ENCODE data around the gene YES1.

The YES1 gene

GRCh38 chr18:680392-680791 lies 131.7 kb downstream of the YES1 start:
- DNase-seq = no peak

- DNase-seq = no peak
Measured at GRCh38 chr18:679516-679915, 132.5 kb downstream of the YES1 start.

- no peak for DNase-seq
Measured at GRCh38 chr18:678482-679182, 133.4 kb downstream of the YES1 start.

GRCh38 chr18:677951-678381 lies 134.1 kb downstream of the YES1 start:
- DNase-seq = no peak

- no peak for DNase-seq
Measured at GRCh38 chr18:677145-677544, 134.9 kb downstream of the YES1 start.

GRCh38 chr18:676736-677135 lies 135.3 kb downstream of the YES1 start:
- no peak for DNase-seq

GRCh38 chr18:676069-676468 lies 136.0 kb downstream of the YES1 start:
- DNase-seq = no peak

- DNase-seq = no peak
Measured at GRCh38 chr18:675307-675706, 136.7 kb downstream of the YES1 start.

- DNase-seq = no peak
Measured at GRCh38 chr18:673769-674168, 138.3 kb downstream of the YES1 start.

- no peak for DNase-seq
Measured at GRCh38 chr18:673317-673716, 138.7 kb downstream of the YES1 start.
